ENCODE measurements around the gene NF2.

- TF ChIP-seq YY1 (IDR thresholded peaks at IDR 0.05; ENCODE audit: insufficient read depth, insufficient read length) (no peak), SUZ12 (IDR thresholded peaks at IDR 0.05; ENCODE audit: extremely low read depth, insufficient read depth, insufficient read length) (no peak), ZNF274 (IDR thresholded peaks at IDR 0.05; ENCODE audit: low read depth, low read length) (no peak)
These were observed 80.8 kb downstream of the NF2 start for GRCh38 chr22:29684244-29684643.

All from NT2/D1 (cell line).